ENCODE results near the gene FZD2. TPM values are rescaled to one million over a fixed set of nuclear protein-coding genes. Genes with fewer than 3 reads are reported as not detected.

Gene FZD2
- total and polyA plus RNA-seq, 2 donors, result 0.80 to 1.7 TPM

DNA sequence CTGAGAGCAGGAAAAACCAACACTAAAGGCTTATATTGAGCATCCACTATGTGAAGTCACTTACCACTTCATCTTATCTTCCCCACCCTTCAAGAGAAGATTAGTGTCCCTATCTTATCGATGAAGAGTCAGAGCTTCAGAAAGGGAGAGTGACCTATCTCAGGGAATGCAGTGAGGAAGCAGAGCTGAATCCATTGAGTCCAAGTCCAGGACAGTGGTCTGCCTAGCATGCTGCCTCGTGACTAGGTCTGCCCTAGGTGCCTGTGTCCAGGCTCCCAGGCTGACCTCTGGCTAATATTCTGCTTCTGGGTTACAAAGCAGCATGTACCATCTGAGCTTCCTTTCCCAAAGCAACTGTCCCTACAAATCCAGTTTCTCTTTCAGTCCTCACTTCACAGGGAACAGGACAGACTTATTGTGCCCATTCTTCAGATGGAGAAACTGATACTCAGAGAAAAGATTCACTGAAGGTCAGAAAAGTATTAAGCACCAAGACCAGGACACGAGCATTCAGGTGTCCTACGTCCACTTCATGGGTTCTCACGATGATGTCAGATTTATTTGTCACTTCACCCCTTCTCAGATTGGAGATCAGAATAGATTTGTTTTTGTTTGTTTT, 13.3 kb upstream of the FZD2 start:
- no peak overlapping the region for H3K27ac ChIP-seq (ENCODE audit: low read depth in 1 of 2, low read length in 1 of 2)
- H3K4me3 ChIP-seq (ENCODE audit: low read length in 2 of 2), result no peak overlapping the region
- no peaks in the 10 kb centered on the region for H3K36me3 ChIP-seq (ENCODE audit: control insufficient read depth in 2 of 2, insufficient read depth in 2 of 2, low read length in 1 of 2)
- peaks cover 0 to 4% of the 10 kb centered on the region in 2 donors for H3K27me3 ChIP-seq (ENCODE audit: control insufficient read depth in 2 of 2, insufficient read depth in 1 of 2, low read length in 1 of 2)
- 91% methylated on average over 5 of the region's 5 CpGs for WGBS
- H3K9me3 ChIP-seq (ENCODE audit: control insufficient read depth in 2 of 2, insufficient read depth in 1 of 2, low read length in 1 of 2), result no peaks in the 10 kb centered on the region
- no peak for DNase-seq (ENCODE audit: low read depth in 6 of 9, low spot score in 9 of 9)
- H3K4me1 ChIP-seq (ENCODE audit: control insufficient read depth in 2 of 2, insufficient read depth in 2 of 2, low read length in 2 of 2), result peaks cover 0 to 5% of the 10 kb centered on the region in 2 donors

DNA sequence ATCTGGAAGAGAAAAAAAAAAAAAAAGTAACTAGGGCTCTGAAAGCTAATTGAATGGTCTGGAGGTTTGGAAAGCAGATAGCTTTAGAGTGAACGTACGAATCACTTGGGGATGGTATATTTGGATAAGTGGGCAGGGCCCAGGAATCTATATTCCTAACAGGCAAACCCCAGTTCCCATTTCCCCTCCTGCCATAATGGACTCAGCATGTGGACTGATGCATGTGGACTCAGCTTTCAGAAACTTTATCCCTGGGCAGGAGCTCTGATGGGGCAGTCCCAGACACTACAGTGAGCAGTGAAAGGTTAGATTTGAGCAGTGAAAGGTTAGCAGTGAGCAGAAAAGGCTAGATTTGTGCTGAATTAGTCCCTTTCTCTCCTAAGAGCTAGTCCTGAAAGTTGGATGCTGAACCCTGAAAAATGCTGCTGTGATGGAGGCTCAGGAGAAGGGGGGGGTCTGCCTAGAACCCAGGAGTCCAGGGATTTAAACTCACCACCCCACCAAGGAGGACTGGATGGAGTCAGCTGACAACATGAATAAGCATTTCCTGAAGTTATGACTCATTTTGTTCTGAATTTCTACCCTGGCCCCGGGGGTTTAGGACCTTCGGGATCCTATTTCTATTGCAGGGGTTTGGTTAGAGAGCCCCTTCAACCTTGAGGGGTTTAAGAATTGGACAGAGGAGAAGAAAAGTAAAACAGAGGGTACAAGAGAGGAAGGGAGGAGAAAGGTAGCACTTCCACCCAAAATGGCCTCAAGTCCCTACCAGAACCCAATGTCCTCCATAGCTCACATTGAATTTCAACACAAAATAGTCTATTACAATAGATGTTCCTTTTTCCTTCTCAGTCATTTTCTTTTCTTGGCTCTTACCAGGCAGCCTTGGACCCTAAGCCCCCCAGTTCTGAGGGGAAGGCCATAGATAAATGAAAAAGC, 10.3 kb upstream of the FZD2 start:
- Histone ChIP-seq H3K27ac (ENCODE audit: low read depth in 1 of 2, low read length in 1 of 2) (no peak overlapping the region), H3K9me3 (ENCODE audit: control insufficient read depth in 2 of 2, insufficient read depth in 1 of 2, low read length in 1 of 2) (no peaks in the 10 kb centered on the region), H3K36me3 (ENCODE audit: control insufficient read depth in 2 of 2, insufficient read depth in 2 of 2, low read length in 1 of 2) (no peaks in the 10 kb centered on the region), H3K4me3 (ENCODE audit: low read length in 2 of 2) (no peak overlapping the region), H3K4me1 (ENCODE audit: control insufficient read depth in 2 of 2, insufficient read depth in 2 of 2, low read length in 2 of 2) (peaks cover 0 to 5% of the 10 kb centered on the region in 2 donors), H3K27me3 (ENCODE audit: control insufficient read depth in 2 of 2, insufficient read depth in 1 of 2, low read length in 1 of 2) (peaks cover 0 to 12% of the 10 kb centered on the region in 2 donors)
- DNase-seq (ENCODE audit: low read depth in 6 of 9, low spot score in 9 of 9), result no peak
- 35% methylated on average over 4 of the region's 4 CpGs for WGBS

DNA sequence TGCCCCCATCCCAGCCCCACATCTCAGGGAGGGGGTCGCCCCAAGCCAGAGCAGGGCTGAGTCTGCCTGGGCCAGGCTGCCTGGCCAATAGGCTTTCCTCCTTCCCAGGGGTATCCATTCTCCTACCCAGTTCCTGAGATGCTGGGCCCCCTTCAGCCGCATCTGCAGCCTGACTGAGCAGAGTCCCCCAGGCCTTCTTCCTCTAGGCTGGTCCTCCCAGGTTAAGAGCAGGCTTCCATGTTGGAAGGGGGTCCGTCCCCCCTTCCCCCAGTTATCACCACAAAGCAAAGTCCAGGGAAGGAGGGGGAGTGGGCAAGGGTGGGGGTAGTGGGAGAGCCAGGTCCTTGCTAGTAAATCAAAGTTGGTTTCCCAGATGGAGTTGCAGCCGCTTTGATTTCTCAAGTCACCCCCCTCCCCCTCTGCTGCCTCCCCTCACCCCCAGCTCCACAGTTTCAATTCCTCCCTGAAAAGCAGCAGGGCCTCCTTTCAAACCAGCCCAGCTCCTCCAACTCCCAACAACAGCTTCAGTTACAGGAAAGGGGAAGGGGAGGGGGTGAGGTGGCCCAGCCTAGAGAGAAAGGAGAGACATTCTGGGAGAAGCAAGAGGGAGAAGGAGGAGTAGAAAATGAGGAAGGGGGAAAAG, 9.5 kb upstream of the FZD2 start:
- no peak overlapping the region for H3K27ac ChIP-seq (ENCODE audit: low read depth in 1 of 2, low read length in 1 of 2)

DNA sequence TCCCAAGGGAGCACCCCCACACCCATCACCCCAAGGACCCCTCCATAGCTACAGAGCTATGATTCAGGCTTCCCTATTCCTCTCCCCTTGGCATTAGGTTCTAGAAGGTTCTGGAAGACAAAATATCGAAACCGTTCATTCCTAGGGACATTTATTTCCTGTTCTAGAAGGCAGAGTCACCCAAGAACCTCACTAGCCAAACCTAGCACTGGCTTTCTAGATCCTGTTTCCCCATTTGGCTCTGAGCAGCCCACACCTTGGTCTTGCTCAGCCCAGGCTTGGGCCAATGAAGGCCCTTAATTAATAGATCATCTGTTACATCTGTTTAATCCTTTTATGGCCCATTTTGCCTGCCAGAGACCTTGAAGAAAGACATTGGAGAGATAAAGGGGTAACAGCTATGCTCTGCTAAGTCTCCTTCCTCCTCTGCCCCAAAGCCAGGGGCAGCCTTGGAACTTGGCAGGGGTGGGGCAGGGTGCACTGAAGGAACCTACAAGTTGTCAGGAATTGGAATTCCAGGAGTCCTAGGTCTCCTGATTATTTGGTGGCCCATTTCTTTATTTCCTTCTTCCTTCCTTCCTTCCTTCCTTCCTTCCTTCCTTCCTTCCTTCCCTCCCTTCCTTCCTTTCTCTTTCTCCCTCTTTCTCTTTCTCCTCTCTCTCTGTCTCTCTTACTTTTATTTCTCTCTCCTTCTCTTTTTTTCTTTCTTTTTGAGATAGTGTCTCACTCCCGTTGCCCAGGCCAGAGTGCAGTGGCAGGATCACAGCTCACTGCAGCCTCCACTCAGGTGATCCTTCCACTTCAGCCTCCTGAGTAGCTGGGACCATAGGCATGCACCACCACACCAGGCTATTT, 8.7 kb upstream of the FZD2 start:
- Histone ChIP-seq H3K4me1 (ENCODE audit: control insufficient read depth in 2 of 2, insufficient read depth in 2 of 2, low read length in 2 of 2) (peaks cover 0 to 2% of the 10 kb centered on the region in 2 donors), H3K36me3 (ENCODE audit: control insufficient read depth in 2 of 2, insufficient read depth in 2 of 2, low read length in 1 of 2) (no peaks in the 10 kb centered on the region), H3K27ac (ENCODE audit: low read depth in 1 of 2, low read length in 1 of 2) (no peak overlapping the region), H3K27me3 (ENCODE audit: control insufficient read depth in 2 of 2, insufficient read depth in 1 of 2, low read length in 1 of 2) (peaks cover 0 to 15% of the 10 kb centered on the region in 2 donors), H3K9me3 (ENCODE audit: control insufficient read depth in 2 of 2, insufficient read depth in 1 of 2, low read length in 1 of 2) (no peaks in the 10 kb centered on the region), H3K4me3 (ENCODE audit: low read length in 2 of 2) (no peak overlapping the region)
- WGBS, result 88% methylated on average over 3 of the region's 3 CpGs
- no peak for DNase-seq (ENCODE audit: low read depth in 6 of 9, low spot score in 9 of 9)

More for the DNA sequence above, 9.5 kb upstream of the FZD2 start:
- H3K4me3 ChIP-seq (ENCODE audit: low read length in 2 of 2), result no peak overlapping the region
- WGBS, result 90% methylated on average over 4 of the region's 4 CpGs
- DNase-seq (ENCODE audit: low read depth in 6 of 9, low spot score in 9 of 9), result no peak
- peaks cover 0 to 5% of the 10 kb centered on the region in 2 donors for H3K4me1 ChIP-seq (ENCODE audit: control insufficient read depth in 2 of 2, insufficient read depth in 2 of 2, low read length in 2 of 2)
- no peaks in the 10 kb centered on the region for H3K9me3 ChIP-seq (ENCODE audit: control insufficient read depth in 2 of 2, insufficient read depth in 1 of 2, low read length in 1 of 2)
- H3K36me3 ChIP-seq (ENCODE audit: control insufficient read depth in 2 of 2, insufficient read depth in 2 of 2, low read length in 1 of 2), result no peaks in the 10 kb centered on the region
- H3K27me3 ChIP-seq (ENCODE audit: control insufficient read depth in 2 of 2, insufficient read depth in 1 of 2, low read length in 1 of 2), result peaks cover 0 to 15% of the 10 kb centered on the region in 2 donors

DNA sequence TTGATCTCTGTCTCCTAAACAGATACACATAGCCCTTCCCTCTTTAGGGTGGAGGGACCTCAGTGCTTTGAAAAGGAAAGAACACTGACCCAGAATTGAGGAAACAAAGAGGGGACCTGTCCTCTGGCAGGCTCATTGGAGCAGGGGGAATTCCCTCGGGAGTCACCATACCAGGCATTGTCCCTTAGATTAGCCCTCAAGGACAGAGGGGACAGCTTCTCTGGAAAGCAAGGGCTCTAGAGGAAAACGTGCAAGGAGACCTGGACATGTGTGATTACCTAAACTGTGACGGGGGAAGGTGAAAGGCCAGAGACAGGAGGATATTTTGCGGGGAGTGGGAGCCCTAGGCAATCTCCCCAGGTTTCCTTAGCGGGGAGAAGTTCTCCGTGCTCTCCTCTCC, 7.6 kb upstream of the FZD2 start:
- Histone ChIP-seq H3K4me1 (ENCODE audit: control insufficient read depth in 2 of 2, insufficient read depth in 2 of 2, low read length in 2 of 2) (peaks cover 0 to 2% of the 10 kb centered on the region in 2 donors), H3K36me3 (ENCODE audit: control insufficient read depth in 2 of 2, insufficient read depth in 2 of 2, low read length in 1 of 2) (no peaks in the 10 kb centered on the region), H3K9me3 (ENCODE audit: control insufficient read depth in 2 of 2, insufficient read depth in 1 of 2, low read length in 1 of 2) (no peaks in the 10 kb centered on the region), H3K27me3 (ENCODE audit: control insufficient read depth in 2 of 2, insufficient read depth in 1 of 2, low read length in 1 of 2) (peaks cover 2 to 23% of the 10 kb centered on the region in 2 donors), H3K27ac (ENCODE audit: low read depth in 1 of 2, low read length in 1 of 2) (no peak overlapping the region), H3K4me3 (ENCODE audit: low read length in 2 of 2) (no peak overlapping the region)
- DNase-seq (ENCODE audit: low read depth in 6 of 9, low spot score in 9 of 9), result no peak
- WGBS, result 95% methylated on average over 6 of the region's 6 CpGs

DNA sequence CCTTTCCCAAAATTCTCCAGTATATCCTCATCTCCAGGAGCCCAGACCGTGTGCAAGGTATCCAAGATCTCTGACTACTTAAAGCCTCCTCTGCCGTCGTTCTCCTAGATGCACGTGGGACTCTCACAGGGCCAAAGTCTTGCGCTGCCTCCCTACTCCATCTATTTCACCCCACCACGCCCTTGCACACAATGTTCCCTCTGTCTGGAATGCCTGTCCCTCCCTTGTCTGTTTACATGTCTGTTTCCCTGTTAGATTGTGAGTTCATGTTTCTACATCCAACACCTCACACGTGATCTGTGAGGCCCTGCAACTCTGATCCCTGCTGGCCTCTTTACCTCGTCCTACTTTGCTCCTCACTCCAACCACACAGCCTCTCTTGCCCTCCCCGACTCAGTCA, 4.9 kb upstream of the FZD2 start:
- no peak for DNase-seq (ENCODE audit: low read depth in 6 of 9, low spot score in 9 of 9)
- Histone ChIP-seq H3K4me3 (ENCODE audit: low read length in 2 of 2) (no peak overlapping the region), H3K27ac (ENCODE audit: low read depth in 1 of 2, low read length in 1 of 2) (no peak overlapping the region), H3K27me3 (ENCODE audit: control insufficient read depth in 2 of 2, insufficient read depth in 1 of 2, low read length in 1 of 2) (peaks cover 20 to 50% of the 10 kb centered on the region in 2 donors), H3K36me3 (ENCODE audit: control insufficient read depth in 2 of 2, insufficient read depth in 2 of 2, low read length in 1 of 2) (no peaks in the 10 kb centered on the region), H3K4me1 (ENCODE audit: control insufficient read depth in 2 of 2, insufficient read depth in 2 of 2, low read length in 2 of 2) (peaks cover 6 to 17% of the 10 kb centered on the region in 2 donors), H3K9me3 (ENCODE audit: control insufficient read depth in 2 of 2, insufficient read depth in 1 of 2, low read length in 1 of 2) (no peaks in the 10 kb centered on the region)
- 92% methylated on average over 9 of the region's 9 CpGs for WGBS

DNA sequence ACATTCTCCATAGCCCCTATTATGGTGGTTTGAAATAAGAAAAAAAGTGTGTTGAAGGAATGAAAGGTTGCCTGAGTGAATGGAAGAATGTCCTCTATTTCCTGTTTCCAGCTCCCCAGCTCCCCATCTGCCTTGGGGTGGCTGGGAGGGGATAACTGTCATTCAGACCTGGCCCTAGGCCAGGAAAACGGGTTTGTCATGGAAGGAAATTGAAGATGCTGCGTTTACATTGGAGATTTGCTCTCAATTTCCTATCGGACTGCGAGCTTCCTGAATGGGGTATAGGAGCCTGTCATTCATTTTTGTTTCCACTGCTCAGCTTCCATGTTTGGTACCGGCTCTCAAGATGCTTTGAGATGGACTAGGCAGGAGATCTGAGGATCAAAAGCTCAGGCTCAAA, 2.2 kb upstream of the FZD2 start:
- peaks cover 45 to 70% of the 10 kb centered on the region in 2 donors for H3K27me3 ChIP-seq (ENCODE audit: control insufficient read depth in 2 of 2, insufficient read depth in 1 of 2, low read length in 1 of 2)
- no peak overlapping the region for H3K4me3 ChIP-seq (ENCODE audit: low read length in 2 of 2)
- DNase-seq (ENCODE audit: low read depth in 6 of 9, low spot score in 9 of 9), result no peak
- H3K36me3 ChIP-seq (ENCODE audit: control insufficient read depth in 2 of 2, insufficient read depth in 2 of 2, low read length in 1 of 2), result no peaks in the 10 kb centered on the region
- peaks cover 0 to 2% of the 10 kb centered on the region in 2 donors for H3K9me3 ChIP-seq (ENCODE audit: control insufficient read depth in 2 of 2, insufficient read depth in 1 of 2, low read length in 1 of 2)
- H3K27ac ChIP-seq (ENCODE audit: low read depth in 1 of 2, low read length in 1 of 2), result no peak overlapping the region
- WGBS, result 73% methylated on average over 5 of the region's 5 CpGs
- peaks cover 6 to 23% of the 10 kb centered on the region in 2 donors for H3K4me1 ChIP-seq (ENCODE audit: control insufficient read depth in 2 of 2, insufficient read depth in 2 of 2, low read length in 2 of 2)

DNA sequence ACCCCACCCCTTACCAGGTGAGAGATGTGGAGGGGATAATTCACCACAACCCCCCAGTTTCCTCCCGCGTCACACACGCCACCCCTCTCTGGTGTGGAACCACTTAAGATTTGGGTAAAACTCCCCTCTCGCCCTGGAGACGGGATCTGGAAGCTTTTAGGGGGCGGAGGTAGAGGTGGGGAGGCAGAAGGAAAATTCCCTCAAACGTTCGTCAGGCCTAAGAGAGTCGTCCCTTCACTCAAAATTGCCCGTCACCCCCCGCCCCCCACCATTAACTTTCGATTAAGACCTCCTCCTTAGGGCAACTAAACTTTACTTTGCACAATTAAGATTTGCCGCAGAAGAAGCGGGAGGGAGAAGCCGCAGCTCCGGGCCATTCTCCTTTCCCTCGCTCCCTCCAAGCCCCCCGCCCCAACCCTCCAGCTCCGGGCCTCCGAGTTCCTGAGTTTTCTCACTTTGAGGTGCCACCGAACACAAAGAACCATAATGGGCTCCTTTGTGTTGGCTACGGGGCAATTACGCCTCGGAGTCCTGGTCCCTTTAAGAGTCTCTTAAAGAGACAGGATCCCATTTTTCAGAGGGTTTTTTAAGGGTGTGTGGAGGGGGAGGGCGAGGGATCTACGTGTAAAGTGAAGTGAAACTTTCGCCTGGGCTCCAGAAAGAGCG, 985 bp upstream of the FZD2 start:
- H3K36me3 ChIP-seq (ENCODE audit: control insufficient read depth in 2 of 2, insufficient read depth in 2 of 2, low read length in 1 of 2), result no peaks in the 10 kb centered on the region
- H3K27me3 ChIP-seq (ENCODE audit: control insufficient read depth in 2 of 2, insufficient read depth in 1 of 2, low read length in 1 of 2), result peaks cover 52 to 78% of the 10 kb centered on the region in 2 donors
- 4% methylated on average over 28 of the region's 28 CpGs for WGBS
- peaks cover 0 to 2% of the 10 kb centered on the region in 2 donors for H3K9me3 ChIP-seq (ENCODE audit: control insufficient read depth in 2 of 2, insufficient read depth in 1 of 2, low read length in 1 of 2)
- peaks cover 6 to 23% of the 10 kb centered on the region in 2 donors for H3K4me1 ChIP-seq (ENCODE audit: control insufficient read depth in 2 of 2, insufficient read depth in 2 of 2, low read length in 2 of 2)
- H3K4me3 ChIP-seq (ENCODE audit: low read length in 2 of 2), result peak overlapping the region; percentile 42 to 54
- DNase-seq (ENCODE audit: low read depth in 6 of 9, low spot score in 9 of 9), result peak in 3 of 9 donors; percentile 30 to 54 (median 31)
- H3K27ac ChIP-seq (ENCODE audit: low read depth in 1 of 2, low read length in 1 of 2), result peak overlapping the region; percentile 53 to 61
